ENCODE measurements around the gene CAP1.

The CAP1 gene

DNA sequence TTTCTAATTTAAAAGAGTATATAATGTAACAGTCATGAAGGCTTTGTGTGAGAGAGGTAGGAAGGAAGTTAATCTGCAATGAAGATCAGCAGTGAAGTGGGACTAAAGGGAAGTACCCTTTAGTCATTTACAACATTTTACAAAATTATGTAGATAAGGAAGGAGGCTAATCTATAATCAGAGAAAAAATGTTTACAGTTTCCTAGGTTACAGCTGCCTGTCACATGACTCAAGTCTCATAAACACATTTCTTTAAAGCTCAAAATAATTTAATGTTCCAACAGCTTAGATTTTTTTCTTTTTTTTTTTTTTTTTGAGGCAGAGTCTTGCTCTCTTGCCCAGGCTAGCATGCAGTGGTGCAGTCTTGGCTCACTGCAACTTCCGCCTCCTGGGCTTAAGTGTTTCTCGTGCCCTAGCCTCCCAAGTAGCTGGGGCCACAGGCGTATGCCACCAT lies 26.2 kb upstream of the CAP1 start:
- Histone ChIP-seq H3K36me3 (ENCODE audit: control insufficient read depth in 2 of 2, insufficient read depth in 2 of 2, low read length in 2 of 2) (no peaks in the 10 kb centered on the region), H3K4me1 (ENCODE audit: control insufficient read depth, insufficient read depth, low read length) (no peaks in the 10 kb centered on the region), H3K27ac (ENCODE audit: low read length) (no peak overlapping the region), H3K27me3 (ENCODE audit: control insufficient read depth in 1 of 2, insufficient read depth in 2 of 2, low read length in 2 of 2) (peaks cover 0 to 2% of the 10 kb centered on the region in 2 donors), H3K9ac (ENCODE audit: low read length in 2 of 2) (no peak overlapping the region), H3K9me3 (ENCODE audit: control insufficient read depth in 2 of 2, low read length in 2 of 2) (peaks cover 3 to 4% of the 10 kb centered on the region in 2 donors), H3K4me3 (ENCODE audit: low read length in 2 of 2) (no peak overlapping the region)

DNA sequence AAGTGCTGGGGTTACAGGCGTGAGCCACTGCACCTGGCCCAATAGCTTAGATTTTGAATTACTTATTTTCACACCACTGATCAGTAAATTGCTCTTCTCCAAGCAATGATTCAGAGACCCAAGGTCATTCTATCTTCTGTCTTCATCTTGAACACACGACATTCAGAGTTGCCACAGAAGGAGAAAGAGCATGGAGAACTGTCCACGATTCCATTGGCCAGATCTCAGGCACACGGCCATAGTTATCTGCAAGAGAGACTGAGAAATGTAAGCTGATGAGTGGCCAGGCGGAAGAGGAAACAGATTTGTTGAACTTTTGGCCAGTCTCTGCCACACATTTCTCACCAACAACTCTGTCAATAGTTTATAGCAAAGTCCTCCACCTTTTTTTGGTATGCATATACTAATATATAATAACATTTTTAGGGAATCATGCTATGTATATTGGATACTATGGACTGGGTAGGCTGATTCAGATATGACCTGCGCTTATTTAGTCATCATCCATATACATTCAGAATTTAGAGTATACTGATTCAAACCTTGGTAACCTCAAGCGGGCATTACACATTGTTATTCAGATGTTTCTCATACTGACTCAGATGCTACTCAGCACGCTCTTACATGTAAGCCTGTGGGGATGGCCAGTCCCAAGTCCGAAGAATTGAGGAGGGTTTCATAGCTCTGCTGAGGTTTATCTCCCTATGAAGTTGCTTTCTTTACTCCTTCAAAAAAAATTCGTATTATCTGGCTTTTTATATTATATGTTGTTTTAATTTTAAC lies 25.5 kb upstream of the CAP1 start:
- H3K4me1 ChIP-seq (ENCODE audit: control insufficient read depth, insufficient read depth, low read length), result no peaks in the 10 kb centered on the region
- H3K27ac ChIP-seq (ENCODE audit: low read length), result no peak overlapping the region
- peaks cover 0 to 2% of the 10 kb centered on the region in 2 donors for H3K27me3 ChIP-seq (ENCODE audit: control insufficient read depth in 1 of 2, insufficient read depth in 2 of 2, low read length in 2 of 2)
- peaks cover 3 to 4% of the 10 kb centered on the region in 2 donors for H3K9me3 ChIP-seq (ENCODE audit: control insufficient read depth in 2 of 2, low read length in 2 of 2)
- no peaks in the 10 kb centered on the region for H3K36me3 ChIP-seq (ENCODE audit: control insufficient read depth in 2 of 2, insufficient read depth in 2 of 2, low read length in 2 of 2)
- H3K4me3 ChIP-seq (ENCODE audit: low read length in 2 of 2), result no peak overlapping the region
- H3K9ac ChIP-seq (ENCODE audit: low read length in 2 of 2), result no peak overlapping the region

DNA sequence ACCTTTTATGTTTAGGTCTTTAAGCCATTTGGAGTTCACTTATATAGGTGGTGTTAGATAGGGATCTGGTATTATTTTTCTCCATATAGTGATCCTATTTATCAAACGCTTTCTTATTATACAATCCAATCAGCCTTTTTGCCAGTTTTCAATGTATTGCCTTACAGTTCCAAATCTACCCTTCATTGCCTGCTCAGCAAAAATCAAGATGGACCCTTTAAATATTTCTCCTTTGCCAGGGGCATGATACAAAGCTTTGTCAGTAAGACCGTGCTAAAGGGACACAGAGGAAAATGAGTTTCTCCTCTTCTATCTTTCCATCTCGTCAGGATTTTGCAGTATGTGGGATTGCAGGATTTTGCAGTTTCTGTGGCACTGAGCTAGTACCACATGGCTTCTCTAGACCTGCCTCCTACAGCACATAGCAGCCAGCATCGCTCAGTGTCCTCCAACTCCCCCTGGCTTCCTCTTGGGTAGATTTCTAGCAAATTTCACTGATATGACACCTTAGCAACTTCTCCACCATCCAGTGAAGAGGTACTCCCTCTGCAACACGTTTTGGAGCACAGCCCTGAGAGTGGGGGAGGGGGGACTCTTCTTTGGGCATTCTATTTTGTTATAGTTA lies 22.5 kb upstream of the CAP1 start:
- Histone ChIP-seq H3K9ac (ENCODE audit: low read length in 2 of 2) (no peak overlapping the region), H3K27me3 (ENCODE audit: control insufficient read depth in 1 of 2, insufficient read depth in 2 of 2, low read length in 2 of 2) (peaks cover 0 to 2% of the 10 kb centered on the region in 2 donors), H3K9me3 (ENCODE audit: control insufficient read depth in 2 of 2, low read length in 2 of 2) (peaks cover 3 to 4% of the 10 kb centered on the region in 2 donors), H3K4me1 (ENCODE audit: control insufficient read depth, insufficient read depth, low read length) (no peaks in the 10 kb centered on the region), H3K27ac (ENCODE audit: low read length) (no peak overlapping the region), H3K4me3 (ENCODE audit: low read length in 2 of 2) (no peak overlapping the region), H3K36me3 (ENCODE audit: control insufficient read depth in 2 of 2, insufficient read depth in 2 of 2, low read length in 2 of 2) (no peaks in the 10 kb centered on the region)

DNA sequence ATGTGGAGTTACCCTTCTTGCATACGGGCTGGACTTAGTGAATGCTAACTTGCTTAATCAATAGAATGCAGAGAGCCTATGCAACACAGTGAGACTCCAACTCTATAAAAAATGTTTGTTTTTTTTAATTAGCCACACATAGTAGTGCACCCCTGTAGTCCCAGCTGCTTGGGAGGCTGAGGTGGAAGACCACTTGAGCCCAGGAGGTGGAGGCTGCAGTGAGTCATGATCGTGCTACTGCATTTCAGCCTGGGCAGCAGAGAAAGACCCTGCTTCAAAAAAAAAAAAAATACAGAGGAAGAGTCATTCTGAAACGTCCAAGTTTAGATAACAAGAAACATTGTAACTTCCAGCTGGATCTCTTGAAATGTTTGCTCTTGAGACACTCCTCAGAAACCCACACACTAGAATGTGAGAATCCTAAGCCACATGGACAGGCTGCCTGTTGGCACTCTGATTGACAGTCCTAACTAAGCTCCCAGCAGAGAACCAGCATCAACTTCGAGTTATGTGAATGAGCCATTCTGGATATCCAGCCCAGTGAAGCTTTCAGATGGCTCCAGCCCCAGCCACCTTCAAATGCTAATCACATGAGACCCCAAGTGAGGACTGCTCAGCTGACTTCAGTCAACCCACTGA lies 20.0 kb upstream of the CAP1 start:
- peaks cover 0 to 2% of the 10 kb centered on the region in 2 donors for H3K27me3 ChIP-seq (ENCODE audit: control insufficient read depth in 1 of 2, insufficient read depth in 2 of 2, low read length in 2 of 2)
- H3K27ac ChIP-seq (ENCODE audit: low read length), result no peak overlapping the region
- no peak overlapping the region for H3K9ac ChIP-seq (ENCODE audit: low read length in 2 of 2)
- peaks cover 3 to 10% of the 10 kb centered on the region in 2 donors for H3K9me3 ChIP-seq (ENCODE audit: control insufficient read depth in 2 of 2, low read length in 2 of 2)
- no peaks in the 10 kb centered on the region for H3K4me1 ChIP-seq (ENCODE audit: control insufficient read depth, insufficient read depth, low read length)
- no peaks in the 10 kb centered on the region for H3K36me3 ChIP-seq (ENCODE audit: control insufficient read depth in 2 of 2, insufficient read depth in 2 of 2, low read length in 2 of 2)
- H3K4me3 ChIP-seq (ENCODE audit: low read length in 2 of 2), result no peak overlapping the region

DNA sequence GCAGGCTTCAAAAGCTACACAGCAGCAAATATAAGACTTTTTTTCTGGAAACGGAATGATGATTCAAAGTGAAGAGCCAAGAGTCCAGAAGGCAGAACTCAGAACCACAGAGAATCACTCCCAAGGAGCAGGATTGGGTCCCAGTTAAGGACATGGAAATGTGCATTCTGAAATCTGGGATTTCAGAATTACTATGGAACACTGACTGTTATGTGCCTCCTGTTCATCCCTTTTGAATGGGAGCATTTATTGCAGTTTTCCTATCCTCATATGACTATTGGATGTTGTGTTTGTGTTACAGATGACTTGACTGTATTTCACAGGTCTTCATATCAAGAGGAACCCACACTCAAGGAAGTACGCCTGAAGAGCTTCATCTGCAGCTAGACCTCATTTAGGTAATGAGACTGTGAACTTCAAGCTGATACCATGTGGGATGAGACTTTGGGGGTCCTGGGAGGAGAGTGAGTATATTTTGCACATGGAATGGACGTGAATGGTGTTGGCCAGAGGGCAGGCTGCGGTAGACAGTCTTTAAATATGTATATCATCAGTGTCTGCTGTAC lies 17.1 kb upstream of the CAP1 start:
- peaks cover 0 to 6% of the 10 kb centered on the region in 2 donors for H3K9me3 ChIP-seq (ENCODE audit: control insufficient read depth in 2 of 2, low read length in 2 of 2)
- H3K36me3 ChIP-seq (ENCODE audit: control insufficient read depth in 2 of 2, insufficient read depth in 2 of 2, low read length in 2 of 2), result no peaks in the 10 kb centered on the region
- no peak overlapping the region for H3K27ac ChIP-seq (ENCODE audit: low read length)
- no peak overlapping the region for H3K9ac ChIP-seq (ENCODE audit: low read length in 2 of 2)
- peaks cover 0 to 2% of the 10 kb centered on the region in 2 donors for H3K27me3 ChIP-seq (ENCODE audit: control insufficient read depth in 1 of 2, insufficient read depth in 2 of 2, low read length in 2 of 2)
- no peaks in the 10 kb centered on the region for H3K4me1 ChIP-seq (ENCODE audit: control insufficient read depth, insufficient read depth, low read length)
- H3K4me3 ChIP-seq (ENCODE audit: low read length in 2 of 2), result no peak overlapping the region

DNA sequence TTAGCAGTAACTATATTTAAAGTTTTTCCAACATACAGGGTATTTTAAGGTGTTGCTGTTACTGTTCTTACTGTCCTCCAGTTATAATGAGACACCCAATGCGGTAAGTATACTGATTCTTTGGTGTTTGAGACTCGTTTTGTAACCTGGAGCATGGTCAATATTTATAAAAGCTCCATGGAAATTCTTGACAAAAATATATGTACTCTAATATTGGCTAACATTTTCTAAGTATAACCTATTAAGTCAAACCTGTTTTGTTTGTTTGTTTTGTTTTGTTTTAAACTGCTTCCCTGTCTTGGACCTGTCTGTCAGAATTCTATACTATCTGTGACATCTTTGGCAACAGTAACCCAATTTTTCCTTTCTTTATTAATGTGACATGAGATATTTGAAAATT lies 15.9 kb upstream of the CAP1 start:
- H3K36me3 ChIP-seq (ENCODE audit: control insufficient read depth in 2 of 2, insufficient read depth in 2 of 2, low read length in 2 of 2), result no peaks in the 10 kb centered on the region
- H3K9ac ChIP-seq (ENCODE audit: low read length in 2 of 2), result no peak overlapping the region
- no peak overlapping the region for H3K4me3 ChIP-seq (ENCODE audit: low read length in 2 of 2)
- H3K4me1 ChIP-seq (ENCODE audit: control insufficient read depth, insufficient read depth, low read length), result no peaks in the 10 kb centered on the region
- H3K27me3 ChIP-seq (ENCODE audit: control insufficient read depth in 1 of 2, insufficient read depth in 2 of 2, low read length in 2 of 2), result no peaks in the 10 kb centered on the region
- peaks cover 0 to 6% of the 10 kb centered on the region in 2 donors for H3K9me3 ChIP-seq (ENCODE audit: control insufficient read depth in 2 of 2, low read length in 2 of 2)
- H3K27ac ChIP-seq (ENCODE audit: low read length), result no peak overlapping the region

DNA sequence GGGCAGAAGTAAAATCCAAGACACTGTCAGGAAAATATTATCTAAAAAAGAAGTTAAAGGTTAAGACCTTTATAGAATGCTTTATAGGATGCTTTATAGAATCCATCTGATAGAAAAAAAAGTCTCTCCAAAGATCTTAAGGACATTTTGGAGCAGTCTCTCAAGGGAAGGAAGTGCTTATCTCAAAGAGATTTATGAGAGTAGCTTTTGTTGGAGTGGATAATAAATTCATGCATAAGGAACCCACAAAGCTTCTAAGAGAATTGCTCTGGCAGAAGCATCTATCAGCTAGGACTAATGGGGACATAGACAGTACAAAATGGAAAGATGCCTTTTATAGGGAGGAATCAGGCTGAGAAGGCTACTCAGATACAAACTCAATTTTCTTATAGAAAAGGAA lies 12.9 kb upstream of the CAP1 start:
- no peaks in the 10 kb centered on the region for H3K27me3 ChIP-seq (ENCODE audit: control insufficient read depth in 1 of 2, insufficient read depth in 2 of 2, low read length in 2 of 2)
- no peak overlapping the region for H3K27ac ChIP-seq (ENCODE audit: low read length)
- no peak overlapping the region for H3K9ac ChIP-seq (ENCODE audit: low read length in 2 of 2)
- H3K36me3 ChIP-seq (ENCODE audit: control insufficient read depth in 2 of 2, insufficient read depth in 2 of 2, low read length in 2 of 2), result no peaks in the 10 kb centered on the region
- peaks cover 0 to 6% of the 10 kb centered on the region in 2 donors for H3K9me3 ChIP-seq (ENCODE audit: control insufficient read depth in 2 of 2, low read length in 2 of 2)
- H3K4me1 ChIP-seq (ENCODE audit: control insufficient read depth, insufficient read depth, low read length), result no peaks in the 10 kb centered on the region
- H3K4me3 ChIP-seq (ENCODE audit: low read length in 2 of 2), result no peak overlapping the region

DNA sequence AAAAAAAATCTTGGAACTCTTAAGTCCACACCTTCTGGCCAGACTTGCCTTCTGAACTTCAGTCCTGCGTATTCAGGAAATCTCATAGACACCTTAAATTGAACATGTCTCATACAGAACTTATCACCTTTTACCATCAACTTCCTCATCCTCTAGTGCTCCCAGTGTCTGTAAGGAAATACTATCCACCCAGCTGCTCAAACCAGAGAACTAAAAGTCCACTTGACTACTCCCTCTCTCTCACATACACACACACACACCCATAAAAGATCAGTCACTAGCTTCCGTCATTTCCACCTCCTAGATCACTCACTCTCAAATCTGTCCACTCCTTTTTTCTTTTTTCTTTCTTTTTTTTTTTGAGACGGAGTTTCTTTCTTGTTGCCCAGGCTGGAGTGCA lies 10.9 kb upstream of the CAP1 start:
- Histone ChIP-seq H3K4me3 (ENCODE audit: low read length in 2 of 2) (no peak overlapping the region), H3K27me3 (ENCODE audit: control insufficient read depth in 1 of 2, insufficient read depth in 2 of 2, low read length in 2 of 2) (no peaks in the 10 kb centered on the region), H3K36me3 (ENCODE audit: control insufficient read depth in 2 of 2, insufficient read depth in 2 of 2, low read length in 2 of 2) (no peaks in the 10 kb centered on the region), H3K9me3 (ENCODE audit: control insufficient read depth in 2 of 2, low read length in 2 of 2) (no peaks in the 10 kb centered on the region), H3K9ac (ENCODE audit: low read length in 2 of 2) (no peak overlapping the region), H3K27ac (ENCODE audit: low read length) (no peak overlapping the region), H3K4me1 (ENCODE audit: control insufficient read depth, insufficient read depth, low read length) (no peaks in the 10 kb centered on the region)

DNA sequence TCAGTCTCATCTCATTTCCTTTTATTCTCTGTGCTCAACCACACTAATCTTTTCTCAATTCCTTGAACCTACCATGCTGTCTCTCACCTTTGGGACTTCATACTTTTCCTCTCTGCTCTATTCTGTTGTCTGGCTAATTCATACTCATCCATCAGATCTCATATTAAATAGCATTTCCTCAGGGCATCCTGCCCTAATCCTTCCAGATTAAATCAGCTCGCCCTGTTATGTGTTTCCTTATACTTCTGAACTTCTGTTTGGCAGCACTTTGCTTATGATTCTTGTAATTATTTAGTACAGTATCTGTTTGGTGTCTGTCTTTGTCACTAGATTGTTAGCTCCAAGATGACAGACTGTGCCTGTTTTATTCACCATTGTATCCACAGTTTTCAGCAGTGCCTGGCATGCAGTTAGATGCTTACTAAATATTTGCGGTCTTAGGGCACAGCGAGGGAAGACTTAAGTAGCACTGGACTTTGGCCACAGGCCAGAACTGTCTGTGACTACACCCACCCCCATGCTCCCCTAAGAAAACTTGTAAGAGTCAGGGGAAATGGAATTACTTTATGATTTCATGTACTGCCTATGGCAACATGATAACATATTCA lies 9.9 kb upstream of the CAP1 start:
- Histone ChIP-seq H3K36me3 (ENCODE audit: control insufficient read depth in 2 of 2, insufficient read depth in 2 of 2, low read length in 2 of 2) (no peaks in the 10 kb centered on the region), H3K9me3 (ENCODE audit: control insufficient read depth in 2 of 2, low read length in 2 of 2) (no peaks in the 10 kb centered on the region), H3K27me3 (ENCODE audit: control insufficient read depth in 1 of 2, insufficient read depth in 2 of 2, low read length in 2 of 2) (no peaks in the 10 kb centered on the region), H3K4me3 (ENCODE audit: low read length in 2 of 2) (no peak overlapping the region), H3K9ac (ENCODE audit: low read length in 2 of 2) (no peak overlapping the region), H3K4me1 (ENCODE audit: control insufficient read depth, insufficient read depth, low read length) (no peaks in the 10 kb centered on the region), H3K27ac (ENCODE audit: low read length) (no peak overlapping the region)

DNA sequence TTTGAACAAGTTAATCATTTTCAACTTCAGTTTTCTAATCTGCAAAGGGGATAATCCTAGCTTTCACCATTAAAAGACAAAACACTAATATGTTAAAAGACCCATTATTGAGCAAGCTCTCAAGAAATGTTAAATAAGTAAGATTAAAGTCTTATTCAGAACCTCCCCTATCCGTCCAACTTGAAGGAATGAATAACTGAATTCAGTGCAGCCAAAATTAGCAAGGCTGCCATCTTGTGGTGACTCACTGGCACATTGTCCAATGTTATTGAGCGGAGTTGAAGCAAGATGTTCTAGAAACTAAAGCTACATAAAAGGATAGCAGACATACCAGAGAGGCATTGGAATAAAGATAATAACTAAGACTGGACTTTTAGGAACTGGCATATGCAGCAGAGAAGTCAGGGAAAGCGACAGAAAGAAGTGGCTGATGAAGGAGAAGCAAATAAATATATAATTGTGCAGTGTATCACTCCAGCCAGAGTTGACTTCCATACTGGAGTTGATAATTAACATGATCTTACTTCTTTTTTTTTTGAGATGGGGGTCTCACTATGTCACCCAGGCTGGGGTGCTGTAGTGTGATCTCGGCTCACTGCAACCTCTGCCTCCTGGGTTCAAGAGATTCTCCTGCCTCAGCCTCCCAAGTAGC lies 8.2 kb upstream of the CAP1 start:
- Histone ChIP-seq H3K9ac (ENCODE audit: low read length in 2 of 2) (no peak overlapping the region), H3K4me3 (ENCODE audit: low read length in 2 of 2) (no peak overlapping the region), H3K36me3 (ENCODE audit: control insufficient read depth in 2 of 2, insufficient read depth in 2 of 2, low read length in 2 of 2) (no peaks in the 10 kb centered on the region), H3K9me3 (ENCODE audit: control insufficient read depth in 2 of 2, low read length in 2 of 2) (no peaks in the 10 kb centered on the region), H3K4me1 (ENCODE audit: control insufficient read depth, insufficient read depth, low read length) (peaks cover 9% of the 10 kb centered on the region), H3K27me3 (ENCODE audit: control insufficient read depth in 1 of 2, insufficient read depth in 2 of 2, low read length in 2 of 2) (no peaks in the 10 kb centered on the region), H3K27ac (ENCODE audit: low read length) (no peak overlapping the region)

Measured in stomach smooth muscle (tissue), 2 donors.